Nephron progenitor cell (in vitro differentiated cells): ENCODE measurements around the gene TNFSF13.
A peak's percentile ranks its signal among the peaks of the same experiment; 100 is the strongest.

Source experiments
- DNase-seq: peaks from one replicate; pipeline ENCODE4 v3.0.0; 2021
- H3K27ac Mint-ChIP-seq: 2 replicates; pipeline ENCODE4 v1.8.0; 2021; ENCODE audit warnings: mild to moderate bottlenecking, moderate library complexity, mixed read lengths
- H3K27me3 Mint-ChIP-seq: 2 replicates; pipeline ENCODE4 v1.8.0; 2021; ENCODE audit warnings: mild to moderate bottlenecking, low read depth, mixed read lengths; ENCODE audit not compliant: poor library complexity
- H3K36me3 Mint-ChIP-seq: 2 replicates; pipeline ENCODE4 v1.8.0; 2021; ENCODE audit warnings: low read depth, mixed read lengths
- H3K4me1 Mint-ChIP-seq: 2 replicates; pipeline ENCODE4 v1.8.0; 2021; ENCODE audit warnings: mixed read lengths
- H3K4me3 Mint-ChIP-seq: 2 replicates; pipeline ENCODE4 v1.8.0; 2021; ENCODE audit warnings: mild to moderate bottlenecking, moderate library complexity, mixed read lengths
- H3K9me3 Mint-ChIP-seq: 2 replicates; pipeline ENCODE4 v1.8.0; 2021; ENCODE audit warnings: mild to moderate bottlenecking, moderate library complexity, mixed read lengths
- CTCF ChIP-seq: fragments of 200-600 bp; sonication (generic); IDR thresholded peaks from 2 replicates; pipeline ENCODE4 v1.5.0; 2021; ENCODE audit warnings: antibody characterized with exemption

TNFSF13 gene

GRCh38 chr17:7589204-7589868 lies 30.8 kb downstream of the TNFSF13 start:
- Mint-ChIP-seq H3K27ac (no peak overlapping the region), H3K4me3 (no peak overlapping the region), H3K36me3 (peaks cover 40% of the 10 kb centered on the region), H3K27me3 (no peaks in the 10 kb centered on the region), H3K9me3 (no peaks in the 10 kb centered on the region), H3K4me1 (peaks cover 47% of the 10 kb centered on the region)
- peak; percentile 79 for DNase-seq
- TF ChIP-seq CTCF, result peak; percentile 77

- Mint-ChIP-seq H3K4me1 (peaks cover 40% of the 10 kb centered on the region), H3K9me3 (no peaks in the 10 kb centered on the region), H3K27ac (no peak within 1 kb of the TSS), H3K4me3 (no peak within 1 kb of the TSS), H3K27me3 (no peaks in the 10 kb centered on the region), H3K36me3 (peaks cover 40% of the 10 kb centered on the region)
- no peak for DNase-seq
- no peak for TF ChIP-seq CTCF
Measured at GRCh38 chr17:7589891-7590691, 31.5 kb downstream of the TNFSF13 start, which contains the start of gene SOX15. Gene SOX15, minus strand, starts transcription at chr17:7590094. Its CDS starts 418 bp downstream, at chr17:7589676.

GRCh38 chr17:7590743-7591142 lies 32.2 kb downstream of the TNFSF13 start:
- no peak for DNase-seq
- H3K4me3 Mint-ChIP-seq, result no peak overlapping the region
- H3K9me3 Mint-ChIP-seq, result no peaks in the 10 kb centered on the region
- no peaks in the 10 kb centered on the region for H3K27me3 Mint-ChIP-seq
- TF ChIP-seq CTCF, result no peak
- H3K36me3 Mint-ChIP-seq, result peaks cover 45% of the 10 kb centered on the region
- H3K4me1 Mint-ChIP-seq, result peaks cover 36% of the 10 kb centered on the region
- no peak overlapping the region for H3K27ac Mint-ChIP-seq

- H3K36me3 Mint-ChIP-seq, result peaks cover 51% of the 10 kb centered on the region
- TF ChIP-seq CTCF, result no peak
- H3K4me3 Mint-ChIP-seq, result no peak overlapping the region
- no peaks in the 10 kb centered on the region for H3K9me3 Mint-ChIP-seq
- H3K27ac Mint-ChIP-seq, result peak overlapping the region; percentile 30
- no peaks in the 10 kb centered on the region for H3K27me3 Mint-ChIP-seq
- DNase-seq, result no peak
- H3K4me1 Mint-ChIP-seq, result peaks cover 32% of the 10 kb centered on the region
Measured at GRCh38 chr17:7591596-7591995, 33.0 kb downstream of the TNFSF13 start.

GRCh38 chr17:7592422-7593021 lies 34.0 kb downstream of the TNFSF13 start:
- Mint-ChIP-seq H3K4me1 (peaks cover 30% of the 10 kb centered on the region), H3K36me3 (peaks cover 60% of the 10 kb centered on the region), H3K4me3 (no peak overlapping the region), H3K27me3 (no peaks in the 10 kb centered on the region), H3K9me3 (no peaks in the 10 kb centered on the region), H3K27ac (peak overlapping the region; percentile 70)
- TF ChIP-seq CTCF, result no peak
- no peak for DNase-seq
